Bronchial epithelial cell (primary cell): Measurements from ENCODE around the gene HSPA1L. TPM values are rescaled to one million over a fixed set of nuclear protein-coding genes. Genes with fewer than 3 reads are reported as not detected.
"Not testable (repeated sequence)": the region's sequence is repeated elsewhere in the genome, so short reads cannot be mapped to it uniquely, and the experiment has no call there.

Experiments
- DNase-seq: peaks from one replicate; pipeline ENCODE4 v3.0.0-alpha.2; 2010; ENCODE audit warnings: low read depth
- FAIRE-seq: peaks from 2 replicates; lab custom pipeline; 2011; peaks lifted over from hg19 to GRCh38; lab: Jason Lieb, UNC
- H3K27me3 ChIP-seq: 2 replicates; pipeline ENCODE4 v1.5.1; 2011; ENCODE audit warnings: low read length; ENCODE audit not compliant: control insufficient read depth, insufficient read depth
- H3K36me3 ChIP-seq: 2 replicates; pipeline ENCODE4 v1.5.1; 2011; ENCODE audit warnings: low read length; ENCODE audit not compliant: control insufficient read depth, insufficient read depth
- H3K4me3 ChIP-seq: 2 replicates; pipeline ENCODE4 v1.5.1; 2011; ENCODE audit warnings: mild to moderate bottlenecking, low read depth, low read length, control low read depth
- total RNA-seq: library from RNA; depleted of rRNA; stranded (reverse); fragments of >200 nt; gene quantifications from 2 replicates; pipeline ENCODE4 v1.2.1, GENCODE V29; 2014
- TF ChIP-seq, protein P1 (sequence below): IDR thresholded peaks from 2 replicates; pipeline ENCODE4 v1.5.1; 2011; ENCODE audit warnings: mild to moderate bottlenecking, moderate library complexity, low read length, control low read depth, inconsistent platforms; ENCODE audit not compliant: insufficient read depth, severe bottlenecking

The HSPA1L gene
- total RNA-seq, 1 donor from 2014 or later = 0.53 TPM

DNA sequence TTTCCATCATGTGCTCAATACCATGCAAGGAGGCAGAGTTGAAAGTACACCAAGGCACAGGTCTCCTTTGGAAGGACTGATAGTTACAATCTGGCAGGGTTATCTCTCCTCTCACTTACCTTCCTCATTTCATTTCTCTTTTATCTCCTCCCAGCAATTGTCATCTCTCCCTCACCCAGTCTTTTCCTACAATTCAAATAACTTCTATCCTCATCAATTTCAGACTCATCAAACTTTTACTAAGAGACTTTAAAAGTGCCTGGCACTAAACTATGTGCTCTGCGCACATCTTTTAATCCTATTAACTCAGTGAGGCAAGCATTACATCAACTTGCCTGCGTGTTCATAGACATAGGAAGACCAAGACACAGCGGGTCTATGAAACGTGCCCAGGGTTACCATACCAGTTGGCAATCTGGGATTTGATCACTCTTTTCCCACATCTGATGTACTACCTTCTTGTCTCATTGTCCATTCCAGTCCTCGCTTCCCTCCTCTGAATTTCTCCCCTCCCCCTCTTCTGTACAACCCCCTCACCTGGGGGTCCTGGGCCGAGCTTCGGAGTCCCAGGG, 20.7 kb downstream of the HSPA1L start:
- FAIRE-seq = no peak

DNA sequence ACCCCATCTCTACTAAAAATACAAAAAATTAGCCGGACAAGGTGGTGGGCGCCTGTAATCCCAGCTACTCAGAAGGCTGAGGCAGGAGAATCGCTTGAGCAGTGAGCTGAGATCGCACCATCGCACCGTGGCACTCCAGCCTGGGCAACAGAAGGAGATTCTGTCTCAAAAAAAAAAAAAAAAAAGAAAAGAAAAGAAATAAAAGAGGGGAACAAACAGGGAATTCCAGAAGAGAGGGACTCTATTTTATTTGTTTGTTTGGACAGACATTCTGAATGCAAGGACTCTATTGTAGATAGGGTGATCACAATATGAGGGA, 21.2 kb downstream of the HSPA1L start:
- H3K27me3 ChIP-seq, FAIRE-seq, DNase-seq: not testable (repeated sequence)
- peaks cover 16% of the 10 kb centered on the region for H3K36me3 ChIP-seq
- H3K4me3 ChIP-seq = peak overlapping the region; percentile 95

More for the DNA sequence above, 20.7 kb downstream of the HSPA1L start:
- H3K36me3 ChIP-seq = peaks cover 14% of the 10 kb centered on the region
- no peaks in the 10 kb centered on the region for H3K27me3 ChIP-seq
- TF ChIP-seq, protein P1, sequence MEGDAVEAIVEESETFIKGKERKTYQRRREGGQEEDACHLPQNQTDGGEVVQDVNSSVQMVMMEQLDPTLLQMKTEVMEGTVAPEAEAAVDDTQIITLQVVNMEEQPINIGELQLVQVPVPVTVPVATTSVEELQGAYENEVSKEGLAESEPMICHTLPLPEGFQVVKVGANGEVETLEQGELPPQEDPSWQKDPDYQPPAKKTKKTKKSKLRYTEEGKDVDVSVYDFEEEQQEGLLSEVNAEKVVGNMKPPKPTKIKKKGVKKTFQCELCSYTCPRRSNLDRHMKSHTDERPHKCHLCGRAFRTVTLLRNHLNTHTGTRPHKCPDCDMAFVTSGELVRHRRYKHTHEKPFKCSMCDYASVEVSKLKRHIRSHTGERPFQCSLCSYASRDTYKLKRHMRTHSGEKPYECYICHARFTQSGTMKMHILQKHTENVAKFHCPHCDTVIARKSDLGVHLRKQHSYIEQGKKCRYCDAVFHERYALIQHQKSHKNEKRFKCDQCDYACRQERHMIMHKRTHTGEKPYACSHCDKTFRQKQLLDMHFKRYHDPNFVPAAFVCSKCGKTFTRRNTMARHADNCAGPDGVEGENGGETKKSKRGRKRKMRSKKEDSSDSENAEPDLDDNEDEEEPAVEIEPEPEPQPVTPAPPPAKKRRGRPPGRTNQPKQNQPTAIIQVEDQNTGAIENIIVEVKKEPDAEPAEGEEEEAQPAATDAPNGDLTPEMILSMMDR = no peak
- DNase-seq = peak; percentile 35
- H3K4me3 ChIP-seq = peak overlapping the region; percentile 95

DNA sequence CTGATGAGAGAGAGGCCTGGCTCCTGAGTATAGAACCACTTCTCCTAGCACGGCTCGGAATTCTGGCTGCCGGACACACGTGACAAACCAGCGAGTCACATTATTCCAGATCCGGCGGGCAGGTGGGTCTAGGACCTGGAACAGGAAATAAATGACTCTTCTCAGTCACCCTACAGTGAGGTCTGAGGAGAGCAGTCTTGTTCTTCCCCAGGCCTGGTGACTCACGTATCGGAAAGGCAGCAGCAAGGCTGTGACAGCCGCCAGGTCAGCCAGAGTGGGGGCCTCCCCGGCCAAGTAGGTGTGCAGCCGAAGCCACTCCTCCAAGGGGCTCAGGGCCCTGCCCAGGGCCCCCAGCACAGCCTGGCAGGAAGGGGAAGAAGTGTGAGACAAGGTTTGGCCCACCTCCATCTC, 22.3 kb downstream of the HSPA1L start:
- FAIRE-seq = no peak
- TF ChIP-seq, protein P1 = no peak
- no peak overlapping the region for H3K4me3 ChIP-seq
- peak; percentile 85 for DNase-seq
- peaks cover 16% of the 10 kb centered on the region for H3K36me3 ChIP-seq
- no peaks in the 10 kb centered on the region for H3K27me3 ChIP-seq

DNA sequence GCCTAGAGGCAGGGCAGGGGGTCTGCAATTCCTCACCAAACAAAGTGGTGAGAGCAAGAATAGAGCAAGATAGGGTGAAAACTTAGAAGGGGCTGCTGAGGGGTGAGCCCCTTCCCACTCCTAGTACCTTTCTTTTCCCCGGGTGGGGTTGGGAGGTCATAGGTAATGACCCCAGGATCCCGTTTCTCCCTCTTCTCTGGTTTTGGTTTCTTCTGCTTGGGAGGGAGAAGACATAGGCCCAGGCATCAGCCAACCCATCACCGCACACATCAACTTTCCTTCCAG, 23.1 kb downstream of the HSPA1L start:
- Histone ChIP-seq H3K36me3 (peaks cover 16% of the 10 kb centered on the region), H3K4me3 (no peak overlapping the region), H3K27me3 (no peaks in the 10 kb centered on the region)
- DNase-seq (no peak), FAIRE-seq (no peak)
- TF ChIP-seq, protein P1 = no peak

DNA sequence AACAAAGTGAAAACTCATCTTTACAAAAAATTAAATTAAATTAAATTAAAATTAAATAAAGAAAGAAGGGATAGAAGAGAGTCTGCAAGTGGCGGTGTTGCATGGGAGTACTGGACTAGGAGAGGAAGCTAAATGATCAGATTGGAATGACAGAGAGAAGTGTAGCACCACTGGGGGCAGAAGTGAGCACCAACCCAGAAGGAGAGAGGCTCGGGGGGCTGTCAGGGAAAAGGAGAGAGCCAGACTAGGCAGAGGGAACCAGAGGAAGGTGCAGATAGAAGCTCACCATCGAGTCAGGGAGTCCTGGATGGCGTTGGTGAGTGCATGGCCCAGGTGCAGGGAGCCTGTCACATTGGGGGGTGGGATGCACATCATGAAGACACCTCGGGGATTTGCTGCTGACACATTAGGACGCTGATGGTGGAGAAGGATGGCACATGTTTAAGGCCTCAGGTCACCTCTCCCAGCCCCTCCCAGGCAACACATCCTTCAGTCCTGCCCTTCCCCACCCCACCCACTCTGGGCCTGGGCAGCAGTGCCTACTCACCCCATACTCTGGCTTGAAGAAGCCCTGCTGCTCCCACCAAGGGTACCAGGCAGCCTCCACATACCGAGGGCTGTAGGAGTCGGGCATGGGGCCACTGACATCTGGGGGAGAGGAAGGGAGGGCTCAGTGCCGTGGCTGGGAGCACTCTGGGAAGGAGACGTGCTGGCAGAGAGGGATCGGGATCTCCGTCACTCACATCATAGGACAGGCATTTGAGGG, 23.6 kb downstream of the HSPA1L start:
- Histone ChIP-seq H3K4me3 (no peak overlapping the region), H3K36me3 (peaks cover 16% of the 10 kb centered on the region), H3K27me3 (no peaks in the 10 kb centered on the region)
- FAIRE-seq (no peak), DNase-seq (no peak)
- TF ChIP-seq, protein P1 = peak; percentile 61

DNA sequence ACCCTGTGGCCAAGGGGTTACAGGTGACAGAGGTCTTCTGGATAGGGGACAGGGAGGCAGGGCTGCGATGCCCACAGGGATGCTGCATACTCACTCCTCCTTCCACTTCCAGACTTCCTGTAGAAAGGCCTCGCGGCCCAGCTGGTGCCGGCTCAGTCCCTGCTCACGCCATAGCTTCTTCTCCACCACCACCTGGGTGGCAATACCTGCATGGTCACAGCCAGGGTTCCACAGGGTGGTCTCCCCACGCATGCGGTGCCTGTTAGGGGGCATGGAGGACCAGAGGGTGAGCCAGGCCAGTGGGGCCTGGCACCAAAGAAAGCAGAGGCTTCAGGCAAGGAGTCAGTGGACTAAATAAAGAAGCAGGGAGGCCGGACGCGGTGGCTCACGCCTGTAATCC, 29.6 kb downstream of the HSPA1L start:
- FAIRE-seq = no peak
- TF ChIP-seq, protein P1 = no peak
- peaks cover 40% of the 10 kb centered on the region for H3K36me3 ChIP-seq
- H3K4me3 ChIP-seq = no peak overlapping the region
- no peaks in the 10 kb centered on the region for H3K27me3 ChIP-seq
- DNase-seq = no peak
